HL-60/S4 treated with phorbol 12-myristate 13-acetate at 8.2 ng/mL for 4 days and 3 days (cell line): Measurements from ENCODE around the gene ZNF320.
"Not testable (repeated sequence)": the region's sequence is repeated elsewhere in the genome, so short reads cannot be mapped to it uniquely, and the experiment has no call there.

Experiments
- in situ Hi-C: fragments of 300-500 bp; cut with MboI; formaldehyde crosslinking; loops from 2 replicates; pipeline ENCODE4 v1.15.0; 2022; ENCODE audit warnings: low sequenced_read_pairs

The ZNF320 gene

DNA sequence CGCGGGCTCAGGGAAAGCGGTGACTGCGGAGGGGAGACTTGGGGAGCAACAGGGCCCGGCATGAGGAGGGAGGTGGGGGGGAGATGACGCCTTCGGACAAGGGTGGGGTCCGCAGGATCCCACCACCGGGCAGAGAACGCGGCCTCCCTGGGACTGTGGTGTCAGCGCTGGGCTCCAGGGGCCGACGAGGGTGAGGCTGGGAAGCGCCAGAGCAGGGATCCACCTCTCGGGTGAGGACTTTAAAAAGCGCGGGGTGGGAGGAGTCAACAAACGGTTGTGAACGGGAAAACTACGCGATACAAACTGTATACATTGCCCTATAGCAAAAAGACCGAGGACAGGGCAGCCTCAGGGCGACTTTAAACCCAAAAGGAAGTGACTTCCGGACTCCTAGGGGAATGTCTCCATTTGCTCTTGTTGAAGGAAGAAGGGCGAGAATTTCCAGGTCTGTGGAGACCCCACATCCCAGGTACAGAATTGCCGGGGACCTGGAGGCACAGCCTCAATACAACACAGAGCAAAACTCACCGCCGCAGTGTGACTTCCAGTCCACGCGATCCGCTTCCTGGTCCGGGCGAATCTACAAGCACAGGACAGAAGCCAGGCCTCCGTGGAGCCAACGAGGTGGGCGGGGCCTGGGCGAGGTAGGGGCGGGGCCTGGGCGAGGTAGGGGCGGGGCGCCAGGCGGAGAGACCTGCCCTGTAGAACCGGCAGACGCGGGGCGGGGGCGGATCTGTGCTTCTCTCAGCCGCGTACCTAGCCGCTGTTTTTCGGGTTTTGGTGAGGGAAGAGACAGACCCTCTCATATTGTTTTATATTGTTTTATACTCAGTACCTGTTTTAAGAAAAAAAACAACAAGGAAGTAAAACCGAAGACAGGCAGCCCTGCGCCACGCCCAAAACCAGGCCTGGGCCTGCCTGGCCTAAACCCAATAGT, 25.7 kb upstream of the ZNF320 start, which contains the start of gene ZNF888:
Gene ZNF888 (minus strand): TSS at position 588 of the 937 bp plus-strand sequence. CDS start 5,555 bp downstream, outside the sequence.
- in situ Hi-C loops = no loop called here

DNA sequence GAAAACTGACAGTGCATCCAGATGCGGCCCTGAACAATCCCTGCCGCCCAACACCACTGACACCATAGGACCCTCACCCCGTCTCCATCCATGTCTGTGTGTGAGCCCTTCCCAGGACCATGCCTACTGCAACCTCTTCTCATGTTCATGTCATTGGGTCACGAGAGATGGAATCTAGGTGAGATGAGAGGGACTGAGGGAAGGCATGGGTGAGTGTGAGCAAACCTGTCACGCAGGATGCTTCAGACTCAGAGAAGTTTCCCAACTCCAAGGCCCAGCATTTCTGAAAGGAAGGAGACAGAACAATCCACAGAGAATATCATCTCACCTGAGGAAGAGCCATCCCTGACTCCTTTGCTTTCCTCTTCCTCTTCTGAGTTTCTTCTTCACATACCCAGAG, 20.1 kb upstream of the ZNF320 start:
- in situ Hi-C loops = no loop called here

DNA sequence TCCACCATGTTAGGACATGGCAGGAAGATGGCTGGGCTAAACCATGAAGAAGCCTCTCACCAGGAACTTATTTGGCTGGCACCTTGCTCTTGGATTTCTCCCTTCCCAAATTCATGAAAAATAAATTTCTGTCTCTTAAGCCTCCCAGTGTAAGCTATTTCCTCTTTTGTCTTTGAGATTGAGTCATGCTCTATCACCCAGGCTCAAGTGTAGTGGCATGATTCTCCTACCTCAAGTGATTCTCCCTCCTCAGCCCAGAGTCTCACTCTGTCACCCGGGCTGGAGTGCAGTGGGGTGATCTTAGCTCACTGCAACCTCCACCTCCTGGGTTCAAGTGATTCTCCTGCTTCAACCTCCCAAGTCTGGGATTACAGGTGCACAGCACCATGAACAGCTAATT, 13.2 kb upstream of the ZNF320 start:
- in situ Hi-C loops = no loop called here

- in situ Hi-C loops = not testable (repeated sequence)
These were observed 6.8 kb upstream of the ZNF320 start for GRCh38 chr19:52904052-52904780.

DNA sequence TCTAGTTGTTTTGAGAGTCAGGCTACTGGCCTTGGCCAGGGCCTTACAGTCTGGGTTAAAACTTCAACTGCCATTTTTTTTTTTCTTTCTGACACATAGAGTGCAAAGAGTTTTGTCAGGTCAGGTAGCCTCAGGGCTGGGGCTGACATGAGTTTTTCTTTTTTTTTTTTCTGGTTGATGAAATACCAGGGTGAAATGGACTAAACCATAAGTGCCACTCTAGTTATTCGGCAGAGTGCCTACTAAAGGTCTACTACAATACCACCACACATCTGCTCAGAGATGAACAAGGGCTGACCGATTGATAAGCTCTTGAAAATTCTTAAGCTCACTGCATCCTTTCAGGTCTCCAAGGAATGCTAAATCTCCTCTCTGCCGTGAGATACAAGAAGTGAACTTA, 4.4 kb upstream of the ZNF320 start:
- in situ Hi-C loops = no loop called here

- in situ Hi-C loops = not testable (repeated sequence)
These were observed 1.2 kb upstream of the ZNF320 start for GRCh38 chr19:52898596-52898995.

DNA sequence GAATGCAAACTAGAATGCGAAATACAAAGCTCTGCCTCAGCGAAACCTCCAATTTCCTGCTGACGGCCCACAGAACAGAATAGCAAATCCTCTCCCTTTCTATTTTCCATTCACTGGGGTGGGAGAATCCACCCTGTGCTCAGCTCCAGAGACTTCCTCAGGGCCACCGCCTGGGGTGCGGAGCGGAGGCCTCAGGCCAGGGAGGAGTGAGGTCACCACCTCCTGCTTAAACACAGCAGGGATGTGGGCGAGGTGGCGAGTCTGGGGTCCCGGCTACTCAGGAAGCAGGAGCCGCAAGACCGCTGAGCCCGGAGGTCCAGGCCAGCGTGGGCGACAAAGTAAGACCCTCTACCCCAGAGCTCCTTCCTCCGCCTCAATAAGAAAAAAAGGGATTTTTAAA, 666 bp upstream of the ZNF320 start:
- in situ Hi-C loops = no loop called here

GRCh38 chr19:52896431-52897137, 851 bp downstream of the ZNF320 start:
- in situ Hi-C loops = no loop called here

DNA sequence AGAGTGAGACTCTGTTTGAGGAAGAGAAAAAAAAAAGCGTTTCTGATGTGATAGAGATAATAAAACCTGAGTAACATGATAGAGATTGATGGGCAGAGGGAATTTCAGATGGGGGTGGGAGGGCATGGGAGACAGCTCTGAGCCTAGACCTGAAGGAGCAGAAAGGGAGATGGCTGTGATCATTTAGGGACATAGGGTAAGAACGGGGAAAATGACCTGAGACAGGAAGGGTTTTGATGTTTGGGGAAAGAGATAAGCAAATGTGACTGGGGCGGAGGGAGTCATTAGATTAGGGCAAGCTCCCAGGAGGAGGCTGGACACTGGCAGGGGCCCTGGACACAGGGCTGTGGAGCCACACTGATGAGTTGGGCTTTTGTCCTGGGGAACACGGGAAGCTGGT, 6.1 kb downstream of the ZNF320 start:
- in situ Hi-C loops = no loop called here

- in situ Hi-C loops = no loop called here
These were observed 7.5 kb downstream of the ZNF320 start for GRCh38 chr19:52889931-52890330.

- in situ Hi-C loops = no loop called here
These were observed 8.4 kb downstream of the ZNF320 start for GRCh38 chr19:52889076-52889475.

- in situ Hi-C loops = no loop called here
These were observed 16.5 kb downstream of the ZNF320 start for GRCh38 chr19:52880895-52881389.

DNA sequence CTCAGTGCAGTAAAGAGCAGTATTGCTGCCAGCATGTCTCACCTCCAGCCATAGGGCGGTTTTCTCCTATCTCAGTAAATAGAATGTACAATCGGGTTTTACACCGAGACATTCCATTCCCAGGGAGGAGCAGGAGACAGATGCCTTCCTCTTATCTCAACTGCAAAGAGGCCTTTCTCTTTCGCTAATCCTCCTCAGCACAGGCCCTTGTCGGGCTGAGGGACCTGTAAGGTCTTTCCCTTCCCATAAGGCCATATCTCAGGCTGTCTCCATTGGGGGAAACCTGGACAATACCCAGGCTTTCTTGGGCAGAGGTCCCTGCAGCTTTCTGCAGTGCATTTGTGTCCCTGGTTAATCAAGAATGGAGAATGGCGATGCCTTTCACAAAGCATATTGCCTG, 24.4 kb downstream of the ZNF320 start:
- in situ Hi-C loops = not testable (repeated sequence)

DNA sequence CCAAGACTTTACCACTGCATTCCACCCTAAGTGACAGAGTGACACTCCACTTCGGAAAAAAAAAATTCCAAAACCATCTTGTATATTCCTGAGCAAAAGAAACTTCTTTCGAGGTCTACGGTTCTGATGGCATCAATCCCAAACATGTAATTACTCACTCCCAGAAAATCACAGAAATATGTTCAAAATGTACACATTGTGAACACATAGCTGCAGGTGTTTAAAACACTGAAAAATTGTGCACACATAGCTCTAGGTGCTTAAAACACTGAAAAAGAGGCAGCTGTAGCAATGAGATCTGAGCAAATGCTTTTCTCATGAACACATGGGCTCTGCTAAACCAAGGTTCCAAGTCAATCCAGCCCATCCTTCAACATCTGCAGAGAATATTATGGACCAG, 26.0 kb downstream of the ZNF320 start:
- in situ Hi-C loops = no loop called here

DNA sequence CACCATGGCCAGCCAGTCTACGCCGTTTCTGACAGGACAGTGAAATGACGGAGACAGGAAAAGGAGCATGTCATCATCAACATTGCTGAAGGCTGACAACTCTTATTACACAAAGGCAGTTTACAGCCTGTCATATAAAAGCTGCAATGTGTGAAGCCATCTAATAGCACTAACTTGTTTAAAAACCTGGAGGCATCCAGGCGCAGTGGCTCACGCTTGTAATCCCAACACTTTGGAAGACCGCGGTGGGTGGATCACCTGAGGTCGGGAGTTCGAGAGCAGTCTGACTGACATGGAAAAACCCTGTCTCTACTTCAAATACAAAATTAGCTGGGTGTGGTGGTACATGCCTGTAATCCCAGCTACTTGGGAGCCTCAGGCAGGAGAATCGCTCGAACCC, 29.4 kb downstream of the ZNF320 start:
- in situ Hi-C loops = not testable (repeated sequence)

GRCh38 chr19:52857378-52858191, 39.9 kb downstream of the ZNF320 start, which contains the start of gene ZNF468:
TSS of gene ZNF468 (minus strand) at chr19:52857619. CDS start at chr19:52854272, 3,347 bp downstream.
- in situ Hi-C loops = not testable (repeated sequence)

- in situ Hi-C loops = not testable (repeated sequence)
These were observed 40.7 kb downstream of the ZNF320 start for GRCh38 chr19:52856540-52857377.
